Dermis blood vessel endothelial cell (primary cell): ENCODE results near the gene KLHL42. TPM values are rescaled to one million over a fixed set of nuclear protein-coding genes. Genes with fewer than 3 reads are reported as not detected.
A peak's percentile ranks its signal among the peaks of the same experiment; 100 is the strongest.

Experiments
- DNase-seq: peaks from one replicate; pipeline ENCODE4 v3.0.0; 2010
- total RNA-seq: library from RNA; depleted of rRNA; stranded (reverse); fragments of >200 nt; gene quantifications from 2 replicates; pipeline ENCODE4 v1.2.3, GENCODE V29; 2014

KLHL42 gene
- total RNA-seq, 1 donor from 2014 or later = 33.4 TPM

- peak; percentile 83 for DNase-seq
Measured at GRCh38 chr12:27780612-27781408, 777 bp downstream of the KLHL42 start.

GRCh38 chr12:27781680-27782079, 1.6 kb downstream of the KLHL42 start:
- DNase-seq = no peak

GRCh38 chr12:27782481-27782880, 2.4 kb downstream of the KLHL42 start:
- no peak for DNase-seq

GRCh38 chr12:27785882-27786570, 6.0 kb downstream of the KLHL42 start:
- DNase-seq = peak; percentile 60

GRCh38 chr12:27787559-27787958, 7.5 kb downstream of the KLHL42 start:
- no peak for DNase-seq

GRCh38 chr12:27790179-27790578, 10.1 kb downstream of the KLHL42 start:
- no peak for DNase-seq

- DNase-seq = no peak
Measured at GRCh38 chr12:27794818-27795584, 15.0 kb downstream of the KLHL42 start.

- DNase-seq = no peak
Measured at GRCh38 chr12:27796128-27796527, 16.1 kb downstream of the KLHL42 start.

GRCh38 chr12:27797301-27798025, 17.4 kb downstream of the KLHL42 start:
- DNase-seq = no peak

GRCh38 chr12:27800819-27801218, 20.8 kb downstream of the KLHL42 start:
- DNase-seq = no peak

GRCh38 chr12:27801630-27802029, 21.6 kb downstream of the KLHL42 start:
- no peak for DNase-seq

GRCh38 chr12:27802511-27802910, 22.5 kb downstream of the KLHL42 start:
- DNase-seq = no peak

GRCh38 chr12:27802936-27803335, 22.9 kb downstream of the KLHL42 start:
- no peak for DNase-seq

- peak; percentile 53 for DNase-seq
Measured at GRCh38 chr12:27805238-27805637, 25.2 kb downstream of the KLHL42 start.

GRCh38 chr12:27806259-27806658, 26.2 kb downstream of the KLHL42 start:
- DNase-seq = no peak

- DNase-seq = no peak
Measured at GRCh38 chr12:27807063-27807703, 27.1 kb downstream of the KLHL42 start.

GRCh38 chr12:27808841-27809240, 28.8 kb downstream of the KLHL42 start:
- no peak for DNase-seq

GRCh38 chr12:27810756-27811155, 30.7 kb downstream of the KLHL42 start:
- no peak for DNase-seq

GRCh38 chr12:27812502-27812901, 32.5 kb downstream of the KLHL42 start:
- DNase-seq = no peak

GRCh38 chr12:27814411-27814810, 34.4 kb downstream of the KLHL42 start:
- DNase-seq = no peak

- no peak for DNase-seq
Measured at GRCh38 chr12:27814851-27815591, 35.0 kb downstream of the KLHL42 start.
